Lung (tissue), 12 donors: ENCODE results near the gene TAF4. TPM values are rescaled to one million over a fixed set of nuclear protein-coding genes. Genes with fewer than 3 reads are reported as not detected.

Source experiments
- ATAC-seq: fragments of 200-7000 bp; cut with Tn5 transposase; one replicate; pipeline ENCODE4 v1.9.1; 2020; ENCODE audit warnings: moderate number of reproducible peaks; ENCODE audit not compliant: insufficient read depth, low FRiP score
- DNase-seq, 3 donors: peaks; one replicate each; pipeline ENCODE4 v3.0.0-alpha.2; 2013 to 2017
- H3K27ac ChIP-seq, 2 donors: one replicate each; pipeline ENCODE4 v1.5.1; 2013; ENCODE audit warnings: mild to moderate bottlenecking in 2 of 2, moderate library complexity in 2 of 2, control low read depth in 1 of 2, inconsistent platforms in 1 of 2, low read depth in 1 of 2, low read length in 1 of 2
- H3K27me3 ChIP-seq, 3 donors: one replicate each; pipeline ENCODE4 v1.5.1; 2013; ENCODE audit warnings: low read length in 2 of 3; ENCODE audit not compliant: control insufficient read depth in 3 of 3, insufficient read depth in 3 of 3
- H3K36me3 ChIP-seq, 4 donors: one replicate each; pipeline ENCODE4 v1.5.1; 2013; ENCODE audit warnings: low read length in 4 of 4, mild to moderate bottlenecking in 1 of 4, moderate library complexity in 1 of 4; ENCODE audit not compliant: control insufficient read depth in 4 of 4, insufficient read depth in 4 of 4
- H3K4me1 ChIP-seq, 5 donors: one replicate each; pipeline ENCODE4 v1.5.1; 2013; ENCODE audit warnings: low read length in 5 of 5, mild to moderate bottlenecking in 2 of 5, moderate library complexity in 1 of 5; ENCODE audit not compliant: control insufficient read depth in 5 of 5, insufficient read depth in 5 of 5
- H3K4me3 ChIP-seq: one replicate; pipeline ENCODE4 v1.5.1; 2013; ENCODE audit warnings: mild to moderate bottlenecking, control low read depth, moderate library complexity
- H3K9ac ChIP-seq, 2 donors: one replicate each; pipeline ENCODE4 v1.5.1; 2013; ENCODE audit warnings: low read length in 2 of 2, control low read depth in 1 of 2; ENCODE audit not compliant: insufficient read depth in 1 of 2
- H3K9me3 ChIP-seq, 4 donors: one replicate each; pipeline ENCODE4 v1.5.1; 2013; ENCODE audit warnings: low read length in 3 of 4, mild to moderate bottlenecking in 1 of 4, moderate library complexity in 1 of 4; ENCODE audit not compliant: control insufficient read depth in 4 of 4, insufficient read depth in 3 of 4
- WGBS, 2 donors: extraction: QIAGEN DNeasy Blood & Tissue Kit; methylation state at CpG; one replicate each; pipeline ENCODE4 v1.1.7; 2013; 5-methylcytosine and 5-hydroxymethylcytosine counted together
- polyA plus RNA-seq, 2 donors: library from polyadenylated mRNA; stranded (reverse); fragments of 200-250 nt; gene quantifications; one replicate each; pipeline ENCODE4 v1.2.1, GENCODE V29; 2013
- total RNA-seq, 2 donors: library from RNA; depleted of rRNA in 1 of 2; stranded (reverse); fragments of >200 nt in 1 of 2; gene quantifications; one replicate each; pipeline ENCODE4 v1.2.1, GENCODE V29; 2014 to 2021
- TF ChIP-seq, protein P1 (sequence below): IDR thresholded peaks from 2 replicates; pipeline ENCODE4 v1.5.1; 2012; ENCODE audit warnings: mild to moderate bottlenecking; ENCODE audit errors: control extremely low read depth, extremely low read depth
- donor health status: control.
- donor health status: control.
- donor health status: Bipolar disorder and iron deficiency.
- donor health status: healthy.
- donor health status: DM: yes; HTN: yes; CAD: no.

Gene TAF4
- total and polyA plus RNA-seq, 4 donors, result 5.4 to 20.3 (median 10.9) TPM

DNA sequence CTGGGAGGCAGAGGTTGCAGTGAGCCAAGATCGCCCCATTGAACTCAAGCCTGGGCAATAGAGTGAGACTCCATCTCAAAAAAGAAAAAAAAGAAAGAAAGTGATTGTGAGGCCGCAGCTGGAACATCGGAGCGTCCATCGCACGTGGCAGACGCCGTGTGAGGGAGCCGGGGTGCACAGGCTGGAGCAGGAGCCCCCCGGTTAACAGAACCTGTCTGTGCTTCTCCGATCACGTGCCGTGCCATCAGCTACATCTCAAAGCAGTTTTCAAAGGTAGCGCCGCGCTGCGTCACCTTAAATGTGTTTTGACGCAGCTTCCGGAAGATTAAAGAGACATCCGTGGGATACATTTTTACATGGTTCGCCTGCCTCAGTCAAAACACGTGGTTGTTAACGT lies 138.9 kb downstream of the TAF4 start:
- 91 to 96% methylated on average over 23 of the region's 23 CpGs for whole genome bisulfite sequencing, 2 donors
- TF ChIP-seq, protein P1, sequence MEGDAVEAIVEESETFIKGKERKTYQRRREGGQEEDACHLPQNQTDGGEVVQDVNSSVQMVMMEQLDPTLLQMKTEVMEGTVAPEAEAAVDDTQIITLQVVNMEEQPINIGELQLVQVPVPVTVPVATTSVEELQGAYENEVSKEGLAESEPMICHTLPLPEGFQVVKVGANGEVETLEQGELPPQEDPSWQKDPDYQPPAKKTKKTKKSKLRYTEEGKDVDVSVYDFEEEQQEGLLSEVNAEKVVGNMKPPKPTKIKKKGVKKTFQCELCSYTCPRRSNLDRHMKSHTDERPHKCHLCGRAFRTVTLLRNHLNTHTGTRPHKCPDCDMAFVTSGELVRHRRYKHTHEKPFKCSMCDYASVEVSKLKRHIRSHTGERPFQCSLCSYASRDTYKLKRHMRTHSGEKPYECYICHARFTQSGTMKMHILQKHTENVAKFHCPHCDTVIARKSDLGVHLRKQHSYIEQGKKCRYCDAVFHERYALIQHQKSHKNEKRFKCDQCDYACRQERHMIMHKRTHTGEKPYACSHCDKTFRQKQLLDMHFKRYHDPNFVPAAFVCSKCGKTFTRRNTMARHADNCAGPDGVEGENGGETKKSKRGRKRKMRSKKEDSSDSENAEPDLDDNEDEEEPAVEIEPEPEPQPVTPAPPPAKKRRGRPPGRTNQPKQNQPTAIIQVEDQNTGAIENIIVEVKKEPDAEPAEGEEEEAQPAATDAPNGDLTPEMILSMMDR, result no peak
- Histone ChIP-seq H3K27ac (no peak overlapping the region), H3K9me3 (peaks cover 0 to 17% (median 0%) of the 10 kb centered on the region in 4 donors), H3K4me1 (no peaks in the 10 kb centered on the region), H3K36me3 (peaks cover 0 to 6% (median 1%) of the 10 kb centered on the region in 4 donors), H3K4me3 (no peak overlapping the region), H3K27me3 (no peaks in the 10 kb centered on the region), H3K9ac (no peak overlapping the region)
- ATAC-seq, result no peak
- no peak for DNase-seq

DNA sequence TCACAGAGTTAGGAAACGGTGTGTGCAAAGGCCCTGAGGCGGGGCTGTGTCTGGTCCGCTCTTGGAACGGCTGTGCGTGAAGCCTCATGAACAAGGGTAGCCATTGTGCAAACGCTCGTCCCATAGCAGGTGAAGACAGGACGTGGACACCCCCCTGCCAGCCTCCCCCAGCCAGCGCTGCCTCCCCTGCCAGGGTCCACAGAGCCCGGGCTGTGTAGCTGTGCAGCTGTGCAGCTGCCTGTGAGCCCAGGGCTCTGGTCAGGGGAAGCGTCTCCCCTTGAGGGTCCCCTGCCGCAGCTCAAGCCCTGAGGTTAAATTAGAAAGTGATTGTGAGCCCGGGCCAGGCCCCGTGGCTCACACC lies 139.4 kb downstream of the TAF4 start:
- Histone ChIP-seq H3K4me3 (no peak overlapping the region), H3K9ac (no peak overlapping the region), H3K27me3 (no peaks in the 10 kb centered on the region), H3K27ac (no peak overlapping the region), H3K4me1 (no peaks in the 10 kb centered on the region), H3K9me3 (peaks cover 0 to 17% (median 0%) of the 10 kb centered on the region in 4 donors), H3K36me3 (peaks cover 0 to 6% (median 1%) of the 10 kb centered on the region in 4 donors)
- 87 to 88% methylated on average over 14 of the region's 14 CpGs for WGBS, 2 donors
- ATAC-seq (no peak), DNase-seq (no peak)
- TF ChIP-seq, protein P1, result no peak

DNA sequence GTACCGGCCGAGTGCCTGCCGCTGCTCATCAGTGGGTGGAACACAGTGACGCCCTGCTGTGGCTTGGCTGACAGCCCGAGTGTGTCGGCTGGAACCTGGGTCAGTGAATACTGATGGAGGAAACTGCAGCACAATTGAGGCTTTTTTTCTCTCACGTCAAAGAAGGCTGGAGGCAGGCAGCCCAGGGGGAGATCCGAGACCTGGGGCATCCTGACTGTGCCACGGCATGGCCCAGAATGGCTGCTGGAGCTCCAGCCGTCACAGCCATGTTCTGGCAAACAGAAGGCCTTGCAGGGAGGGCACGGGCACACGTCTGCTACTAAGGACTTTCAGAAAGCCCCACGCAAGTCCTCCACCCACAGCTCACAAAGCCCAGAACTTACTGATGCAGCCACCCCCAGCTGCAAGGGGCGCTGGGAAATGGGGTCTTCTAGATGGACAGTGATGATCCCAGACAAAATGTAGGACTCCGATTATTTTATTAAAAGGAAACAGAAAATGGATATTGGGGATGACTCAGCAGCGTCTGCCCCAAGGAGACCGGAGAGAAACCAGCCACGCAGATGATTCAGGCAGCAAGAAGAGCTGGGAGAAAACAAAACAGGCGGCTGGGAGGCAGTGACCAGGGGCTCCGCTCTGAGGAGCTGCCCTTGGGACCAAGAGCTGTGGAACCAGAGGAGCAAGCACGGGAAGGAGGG lies 140.0 kb downstream of the TAF4 start:
- Histone ChIP-seq H3K36me3 (peaks cover 0 to 6% (median 1%) of the 10 kb centered on the region in 4 donors), H3K4me3 (no peak overlapping the region), H3K27ac (no peak overlapping the region), H3K27me3 (no peaks in the 10 kb centered on the region), H3K4me1 (no peaks in the 10 kb centered on the region), H3K9me3 (peaks cover 0 to 21% (median 0%) of the 10 kb centered on the region in 4 donors), H3K9ac (no peak overlapping the region)
- WGBS, 2 donors, result 80 to 86% methylated on average over 21 of the region's 21 CpGs
- TF ChIP-seq, protein P1, result no peak
- ATAC-seq (no peak), DNase-seq (no peak)
